Suprapubic skin (tissue), 4 donors: ENCODE data around the gene THPO.

Experiments used
- EP300 ChIP-seq: sonication (generic); formaldehyde crosslinking; IDR thresholded peaks from one replicate; pipeline ENCODE4 v1.6.1; 2017; ENCODE audit warnings: antibody characterized with exemption
- POLR2A ChIP-seq, 2 donors: fragments of 450-650 bp; IDR thresholded peaks; one replicate each; pipeline ENCODE4 v1.6.1; 2017; ENCODE audit warnings: antibody characterized with exemption in 2 of 2, mild to moderate bottlenecking in 2 of 2, moderate library complexity in 2 of 2
- POLR2AphosphoS5 ChIP-seq, 3 donors: sonication (generic); formaldehyde crosslinking; IDR thresholded peaks; one replicate each; pipeline ENCODE4 v1.6.1; 2017; ENCODE audit warnings: antibody characterized with exemption in 3 of 3
- TF ChIP-seq, protein P1 (sequence below), 2 donors: fragments of 200-600 bp in 1 of 2; fragments of 450-650 bp in 1 of 2; sonication (generic) in 1 of 2; IDR thresholded peaks; one replicate each; pipeline ENCODE4 v1.5.1; 2016 to 2019; ENCODE audit warnings: antibody characterized with exemption in 2 of 2, mild to moderate bottlenecking in 1 of 2, moderate library complexity in 1 of 2

DNA sequence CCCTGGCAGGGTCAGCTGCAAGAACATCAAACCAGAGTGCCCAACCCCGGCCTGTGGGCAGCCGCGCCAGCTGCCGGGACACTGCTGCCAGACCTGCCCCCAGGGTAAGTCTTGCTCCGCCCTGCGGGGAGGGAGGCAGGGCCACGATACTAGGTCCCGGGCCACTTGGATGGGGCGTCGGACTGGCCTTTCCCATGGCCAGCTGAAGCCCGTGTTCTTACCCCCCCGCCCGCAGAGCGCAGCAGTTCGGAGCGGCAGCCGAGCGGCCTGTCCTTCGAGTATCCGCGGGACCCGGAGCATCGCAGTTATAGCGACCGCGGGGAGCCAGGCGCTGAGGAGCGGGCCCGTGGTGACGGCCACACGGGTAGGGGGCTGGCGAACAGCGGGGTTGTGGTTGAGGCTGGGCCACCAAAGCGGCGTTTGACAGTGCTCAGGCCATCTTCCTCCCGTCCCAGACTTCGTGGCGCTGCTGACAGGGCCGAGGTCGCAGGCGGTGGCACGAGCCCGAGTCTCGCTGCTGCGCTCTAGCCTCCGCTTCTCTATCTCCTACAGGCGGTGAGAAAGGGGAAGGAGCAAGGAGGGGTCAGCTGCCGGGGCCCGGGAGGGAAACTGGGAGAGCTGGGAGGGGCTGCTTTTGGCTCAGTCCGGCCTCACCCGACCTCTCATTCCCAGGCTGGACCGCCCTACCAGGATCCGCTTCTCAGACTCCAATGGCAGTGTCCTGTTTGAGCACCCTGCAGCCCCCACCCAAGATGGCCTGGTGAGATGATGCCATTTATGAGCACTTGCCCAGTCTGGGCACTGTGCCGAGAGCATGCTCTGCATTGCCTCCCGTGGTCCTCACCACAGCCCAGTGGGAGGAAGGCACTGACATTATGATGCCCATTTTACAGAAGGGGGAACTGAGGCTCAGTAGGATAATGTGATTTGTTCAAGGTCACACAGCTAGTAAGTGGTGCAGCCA is 3.5 kb upstream of the THPO start:
- TF ChIP-seq, protein P1, sequence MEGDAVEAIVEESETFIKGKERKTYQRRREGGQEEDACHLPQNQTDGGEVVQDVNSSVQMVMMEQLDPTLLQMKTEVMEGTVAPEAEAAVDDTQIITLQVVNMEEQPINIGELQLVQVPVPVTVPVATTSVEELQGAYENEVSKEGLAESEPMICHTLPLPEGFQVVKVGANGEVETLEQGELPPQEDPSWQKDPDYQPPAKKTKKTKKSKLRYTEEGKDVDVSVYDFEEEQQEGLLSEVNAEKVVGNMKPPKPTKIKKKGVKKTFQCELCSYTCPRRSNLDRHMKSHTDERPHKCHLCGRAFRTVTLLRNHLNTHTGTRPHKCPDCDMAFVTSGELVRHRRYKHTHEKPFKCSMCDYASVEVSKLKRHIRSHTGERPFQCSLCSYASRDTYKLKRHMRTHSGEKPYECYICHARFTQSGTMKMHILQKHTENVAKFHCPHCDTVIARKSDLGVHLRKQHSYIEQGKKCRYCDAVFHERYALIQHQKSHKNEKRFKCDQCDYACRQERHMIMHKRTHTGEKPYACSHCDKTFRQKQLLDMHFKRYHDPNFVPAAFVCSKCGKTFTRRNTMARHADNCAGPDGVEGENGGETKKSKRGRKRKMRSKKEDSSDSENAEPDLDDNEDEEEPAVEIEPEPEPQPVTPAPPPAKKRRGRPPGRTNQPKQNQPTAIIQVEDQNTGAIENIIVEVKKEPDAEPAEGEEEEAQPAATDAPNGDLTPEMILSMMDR (IDR thresholded peaks at IDR 0.05): no peak
- TF ChIP-seq POLR2A (IDR thresholded peaks at IDR 0.05) (no peak), EP300 (no peak), POLR2AphosphoS5 (IDR thresholded peaks at IDR 0.05) (no peak)
